HG02938 (cell line): ENCODE measurements around the gene CELSR1.
"Not testable (repeated sequence)": the region's sequence is repeated elsewhere in the genome, so short reads cannot be mapped to it uniquely, and the experiment has no call there.

ENCODE experiments used
- ATAC-seq: cut with Tn5 transposase; IDR thresholded peaks from one replicate; pipeline ENCODE4 v1.9.1; 2021; ENCODE audit warnings: mild to moderate bottlenecking, moderate library complexity; ENCODE audit not compliant: unreplicated experiment

Gene CELSR1

DNA sequence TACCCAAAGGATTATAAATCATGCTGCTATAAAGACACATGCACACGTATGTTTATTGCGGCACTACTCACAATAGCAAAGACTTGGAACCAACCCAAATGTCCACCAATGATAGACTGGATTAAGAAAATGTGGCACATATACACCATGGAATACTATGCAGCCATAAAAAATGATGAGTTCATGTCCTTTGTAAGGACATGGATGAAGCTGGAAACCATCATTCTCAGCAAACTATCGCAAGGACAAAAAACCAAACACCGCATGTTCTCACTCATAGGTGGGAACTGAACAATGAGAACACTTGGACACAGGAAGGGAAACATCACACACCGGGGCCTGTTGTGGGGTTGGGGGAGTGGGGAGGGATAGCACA lies 21.3 kb downstream of the CELSR1 start:
- ATAC-seq, result not testable (repeated sequence)

DNA sequence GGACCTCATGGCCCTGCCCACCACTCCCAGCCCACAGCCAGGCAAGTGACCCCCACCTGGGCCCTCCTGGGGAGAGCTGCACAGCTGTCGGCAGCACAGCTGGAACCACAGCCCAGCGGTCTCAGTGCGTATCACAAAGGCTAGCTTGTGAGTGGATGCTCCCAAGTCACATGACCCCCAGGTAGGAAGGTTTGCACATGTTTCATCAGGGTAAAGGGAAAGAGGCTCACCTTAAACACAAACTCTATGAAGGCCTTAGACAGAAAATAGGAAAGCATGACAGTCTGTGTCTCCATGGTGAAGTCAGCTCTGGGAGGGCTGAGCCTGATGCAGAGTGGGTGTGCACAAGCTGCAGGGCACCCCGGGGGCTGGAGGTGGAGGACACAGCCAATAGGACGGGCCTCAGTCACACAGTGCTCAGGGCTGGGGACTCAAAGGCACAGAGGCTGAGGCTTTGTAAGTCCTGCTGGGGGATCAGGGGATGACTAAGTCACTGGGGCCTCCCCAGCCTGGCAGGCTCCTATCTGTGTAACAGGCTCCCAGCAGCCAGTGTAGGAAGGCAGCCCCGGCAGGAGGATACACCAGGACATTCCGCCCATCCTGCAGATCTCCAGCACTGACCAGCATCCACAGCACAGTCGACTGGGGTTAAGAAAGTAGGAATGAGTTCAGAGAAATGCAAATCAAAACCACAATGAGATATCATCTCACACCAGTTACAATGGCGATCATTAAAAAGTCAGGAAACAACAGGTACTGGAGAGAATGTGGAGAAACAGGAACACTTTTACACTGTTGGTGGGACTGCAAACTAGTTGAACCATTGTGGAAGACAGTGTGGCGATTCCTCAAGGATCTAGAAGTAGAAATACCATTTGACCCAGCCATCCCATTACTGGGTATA lies 22.0 kb downstream of the CELSR1 start:
- ATAC-seq, result no peak

DNA sequence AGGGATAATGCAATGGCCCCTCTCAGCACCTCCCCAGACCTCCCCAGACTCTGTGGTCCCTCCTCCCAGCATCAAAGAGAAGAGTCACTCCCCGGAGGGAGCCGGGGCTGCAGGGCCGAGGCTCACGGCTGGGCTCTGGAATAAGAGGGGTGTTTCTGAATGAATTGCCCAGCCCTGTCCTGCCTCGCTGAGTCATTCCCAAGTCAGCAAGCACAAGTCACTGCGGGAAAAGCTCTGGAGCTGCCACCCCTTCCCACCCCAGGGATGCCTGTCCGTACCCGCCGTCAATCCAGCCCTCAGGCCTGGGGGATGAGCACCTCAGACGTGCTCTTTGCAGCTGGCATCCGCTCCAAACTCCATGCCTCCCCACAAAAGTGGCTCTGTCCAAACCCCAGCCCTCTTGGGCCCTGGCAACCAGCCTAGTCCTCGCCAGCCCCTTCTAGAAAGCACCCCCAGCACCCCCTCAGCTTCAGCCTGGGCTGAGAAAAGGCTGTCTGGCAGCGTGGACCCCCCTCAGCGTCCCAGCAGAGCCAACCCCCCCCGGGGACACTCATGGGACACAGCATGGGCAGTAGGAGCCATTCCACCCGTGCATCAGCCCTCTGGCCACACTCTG lies 22.7 kb downstream of the CELSR1 start:
- ATAC-seq, result no peak

DNA sequence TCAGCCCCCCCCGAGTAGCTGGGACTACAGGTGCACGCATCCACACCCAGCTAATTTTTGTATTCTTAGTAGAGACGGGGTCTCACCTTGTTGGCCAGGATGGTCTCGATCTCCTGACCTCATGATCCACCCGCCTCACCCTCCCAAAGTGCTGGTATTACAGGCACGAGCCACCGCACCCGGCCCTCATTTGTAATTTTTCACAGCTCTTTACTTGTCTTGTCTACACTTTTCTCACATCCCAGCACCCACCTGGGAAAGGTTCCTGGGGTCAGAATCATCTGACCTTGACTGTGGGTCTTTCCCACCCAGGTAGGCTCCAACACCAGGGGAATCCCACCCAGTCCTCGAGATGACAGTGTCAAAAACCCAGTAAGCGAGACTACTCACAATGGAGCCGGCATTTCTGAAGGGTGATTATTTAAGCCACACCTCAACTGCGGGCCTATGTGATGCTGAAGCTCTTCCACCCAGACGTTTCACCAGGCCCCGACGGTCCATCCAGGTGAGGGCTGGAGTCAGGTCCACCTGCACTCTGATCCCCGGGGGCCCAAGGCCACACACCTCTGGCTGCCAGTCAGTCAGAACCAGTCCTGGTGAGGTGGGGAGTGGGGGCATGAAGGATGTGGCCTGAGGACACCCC lies 23.4 kb downstream of the CELSR1 start:
- ATAC-seq, result no peak

DNA sequence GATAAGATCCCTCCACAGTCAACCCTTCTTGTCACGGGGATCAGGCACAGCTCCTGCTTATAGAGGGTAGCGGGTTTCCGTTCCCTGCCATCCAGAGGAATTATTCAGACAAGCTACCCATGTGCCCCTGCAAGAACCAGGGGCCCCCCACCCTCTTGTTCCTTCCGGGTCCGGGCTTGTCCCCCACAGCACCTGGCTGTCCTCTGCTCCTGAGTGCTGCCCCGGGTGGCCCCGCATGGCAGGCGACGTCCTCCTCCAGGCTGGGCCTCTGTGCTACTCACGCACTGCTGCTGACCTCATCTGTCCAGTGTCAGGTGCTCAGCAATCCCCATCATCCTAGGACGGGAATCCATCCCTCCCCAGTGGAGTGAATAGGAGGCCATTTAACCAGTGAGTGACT lies 24.7 kb downstream of the CELSR1 start:
- ATAC-seq, result no peak

DNA sequence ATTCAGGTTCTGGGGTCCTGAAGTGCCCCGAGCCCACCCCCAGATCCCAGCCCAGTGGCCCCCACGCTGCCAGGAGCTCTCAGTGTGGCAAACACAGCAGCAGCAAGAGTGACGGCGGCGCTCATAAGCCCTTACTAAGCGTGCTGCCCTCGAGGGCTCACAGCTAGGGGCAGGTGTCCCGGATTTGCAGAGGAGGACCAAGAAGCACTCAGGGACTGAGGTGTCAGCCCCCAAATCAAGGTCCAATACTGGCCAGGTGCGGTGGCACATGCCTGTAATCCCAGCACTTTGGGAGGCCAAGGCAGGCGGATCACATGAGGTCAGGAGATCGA lies 25.4 kb downstream of the CELSR1 start:
- ATAC-seq, result no peak

DNA sequence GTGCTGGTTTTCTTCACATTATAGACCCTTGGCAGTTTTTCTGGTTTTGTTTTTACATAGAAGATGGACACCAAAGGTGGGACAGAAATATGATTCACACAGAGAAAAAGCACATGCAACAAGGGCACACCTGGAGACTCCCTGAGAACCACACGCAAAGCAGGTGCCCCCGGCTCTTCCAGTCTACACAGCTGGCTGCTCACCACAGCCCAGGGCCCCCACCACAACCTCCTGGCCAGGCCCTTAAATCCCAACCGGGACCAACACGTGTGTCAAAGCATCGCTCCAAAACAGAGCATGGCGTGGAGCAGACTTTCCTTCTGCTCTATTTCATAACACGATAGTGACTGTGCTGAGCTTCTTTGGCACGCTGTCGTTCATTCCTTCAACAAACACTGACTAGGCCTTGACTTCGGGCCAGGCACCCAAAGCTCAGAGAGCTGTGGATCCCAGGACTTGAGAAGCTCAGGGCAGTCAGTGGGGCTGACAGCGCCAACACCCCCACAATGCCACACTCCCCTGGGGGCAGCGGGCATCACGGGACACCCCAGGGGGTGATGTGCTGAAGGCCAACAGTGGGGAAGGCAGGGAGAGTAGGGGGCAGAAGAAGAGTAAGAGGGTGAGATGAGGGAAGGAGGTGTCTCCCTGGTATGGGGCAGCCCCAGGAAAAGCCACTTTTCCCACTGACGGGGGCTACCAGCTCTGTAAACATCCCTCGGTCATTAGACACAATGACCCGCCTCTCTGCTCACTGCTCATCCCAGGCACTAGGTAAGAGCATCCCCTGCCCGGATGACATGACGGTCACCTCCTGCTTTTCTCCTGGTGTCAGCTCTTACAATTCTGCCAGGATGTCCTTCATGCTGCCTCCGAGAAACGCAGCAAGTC lies 26.0 kb downstream of the CELSR1 start:
- ATAC-seq, result no peak

DNA sequence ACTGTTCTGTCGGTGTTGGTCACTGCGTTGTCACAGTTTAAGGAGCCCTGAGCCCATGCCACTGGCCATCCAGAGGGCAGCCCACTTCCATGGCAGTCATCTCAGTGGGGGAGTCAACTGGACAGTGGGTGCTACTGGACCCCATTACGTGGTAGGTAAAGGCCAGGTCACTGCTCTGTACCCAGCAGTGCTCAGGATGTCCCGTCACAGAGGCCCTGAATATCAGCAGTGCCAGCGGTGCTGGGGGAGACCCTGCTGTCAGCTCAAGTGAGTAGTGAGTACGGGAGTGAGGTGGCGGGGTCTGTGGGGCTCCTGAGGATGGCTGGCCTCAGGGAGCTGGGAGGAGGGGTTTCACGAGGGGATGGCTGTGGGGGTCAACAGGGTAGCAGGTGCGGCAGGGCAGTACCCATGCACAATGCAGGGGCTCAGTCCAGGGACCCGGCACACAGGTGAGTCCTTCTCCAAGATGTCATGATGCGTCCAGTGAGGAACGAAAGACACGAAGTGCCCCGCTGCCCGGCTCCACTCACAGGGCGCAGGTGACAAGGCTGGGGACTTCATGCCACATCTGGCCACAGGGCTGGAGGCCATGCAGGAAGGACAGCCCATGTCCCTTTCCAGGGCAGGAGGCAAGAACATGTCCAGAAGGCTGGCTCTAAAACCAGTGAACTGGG lies 27.9 kb downstream of the CELSR1 start:
- no peak for ATAC-seq

DNA sequence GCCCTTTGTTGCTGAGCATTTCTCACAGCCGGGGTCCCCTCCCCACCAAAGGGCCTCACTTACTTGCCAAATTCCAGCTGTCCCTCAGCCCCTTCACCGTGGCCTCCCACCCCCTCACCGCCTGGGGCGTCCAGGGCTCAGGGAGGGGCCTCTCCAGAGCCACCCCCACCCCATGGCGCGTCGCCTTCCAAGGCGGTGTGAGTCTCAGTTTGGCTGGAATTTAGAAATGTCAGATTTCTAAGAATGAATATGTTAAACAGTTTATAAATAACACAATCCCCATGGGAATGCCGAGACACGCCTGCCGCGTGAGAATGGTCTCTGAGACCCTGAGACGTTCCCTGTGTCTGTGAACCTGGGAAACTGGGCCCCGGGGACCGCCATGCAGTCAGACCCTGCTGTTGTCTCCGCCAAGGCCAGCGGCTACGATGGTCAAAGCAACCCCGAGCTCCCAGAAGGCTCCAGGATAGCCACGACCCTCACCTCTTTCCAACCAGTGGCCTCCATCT lies 28.9 kb downstream of the CELSR1 start:
- ATAC-seq, result no peak

DNA sequence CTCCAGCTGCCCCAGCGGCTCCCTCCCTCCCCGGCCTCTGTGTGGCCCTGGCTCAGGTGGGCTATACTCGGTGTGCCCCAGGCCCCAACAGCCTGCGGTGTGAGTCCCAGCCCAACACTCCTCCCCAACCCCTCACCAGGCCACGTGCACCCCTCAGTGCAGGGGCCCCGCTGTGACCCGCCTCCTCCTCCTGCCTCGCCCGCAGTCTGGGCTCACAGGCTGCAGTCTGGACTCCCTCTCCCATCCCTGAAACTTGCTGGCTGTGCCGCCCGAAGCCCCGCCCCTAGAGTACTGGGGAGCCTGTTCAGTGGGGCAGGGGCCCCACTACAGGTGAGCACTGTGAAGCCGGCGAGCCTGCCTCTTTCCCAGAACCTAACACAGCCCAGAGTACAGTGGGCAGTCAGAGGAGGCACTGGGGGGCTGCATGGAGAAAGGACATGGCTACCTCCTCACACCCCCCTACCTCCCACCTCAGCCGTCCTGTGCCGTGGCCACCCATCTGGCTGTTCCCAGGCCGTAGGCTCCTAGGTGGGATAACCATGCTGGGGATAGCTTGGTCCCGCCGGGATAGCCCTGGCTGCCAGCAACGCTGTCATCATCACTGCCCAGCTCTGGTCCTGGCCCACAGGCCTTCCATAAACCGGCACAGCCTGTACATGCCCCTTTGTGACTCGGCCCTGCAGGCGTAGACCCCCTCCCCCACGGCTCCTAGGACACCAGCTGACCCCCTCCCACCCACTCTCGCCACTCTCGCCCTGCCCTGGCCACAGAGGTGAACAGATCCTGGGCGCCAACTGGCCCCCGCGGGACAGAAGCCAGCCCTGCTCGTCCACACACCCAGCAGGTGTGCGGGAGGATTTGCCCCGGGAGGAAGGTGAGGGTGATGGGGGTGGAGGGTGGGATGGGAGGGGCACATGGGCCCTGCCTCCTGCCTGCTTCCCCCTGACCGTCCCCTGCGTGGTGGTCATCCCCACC lies 29.7 kb downstream of the CELSR1 start:
- ATAC-seq, result no peak

DNA sequence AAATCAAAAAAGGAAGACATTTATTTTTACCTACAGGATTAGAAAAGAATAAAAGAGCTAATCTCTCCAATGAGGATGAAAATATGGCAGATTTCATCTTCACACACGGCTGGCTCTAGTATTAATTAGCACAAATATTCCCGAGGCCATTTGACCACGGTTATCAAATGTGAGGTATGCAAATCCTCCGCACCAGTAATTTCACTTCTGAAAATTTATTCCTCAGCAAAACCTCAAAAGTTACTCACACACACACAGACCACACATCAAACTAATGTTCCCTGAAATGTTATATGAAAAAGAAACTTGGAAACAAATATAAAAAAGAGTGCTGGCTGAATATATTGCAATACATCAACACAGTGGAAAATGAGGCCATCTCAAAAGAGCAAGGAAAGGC lies 32.8 kb downstream of the CELSR1 start:
- no peak for ATAC-seq

DNA sequence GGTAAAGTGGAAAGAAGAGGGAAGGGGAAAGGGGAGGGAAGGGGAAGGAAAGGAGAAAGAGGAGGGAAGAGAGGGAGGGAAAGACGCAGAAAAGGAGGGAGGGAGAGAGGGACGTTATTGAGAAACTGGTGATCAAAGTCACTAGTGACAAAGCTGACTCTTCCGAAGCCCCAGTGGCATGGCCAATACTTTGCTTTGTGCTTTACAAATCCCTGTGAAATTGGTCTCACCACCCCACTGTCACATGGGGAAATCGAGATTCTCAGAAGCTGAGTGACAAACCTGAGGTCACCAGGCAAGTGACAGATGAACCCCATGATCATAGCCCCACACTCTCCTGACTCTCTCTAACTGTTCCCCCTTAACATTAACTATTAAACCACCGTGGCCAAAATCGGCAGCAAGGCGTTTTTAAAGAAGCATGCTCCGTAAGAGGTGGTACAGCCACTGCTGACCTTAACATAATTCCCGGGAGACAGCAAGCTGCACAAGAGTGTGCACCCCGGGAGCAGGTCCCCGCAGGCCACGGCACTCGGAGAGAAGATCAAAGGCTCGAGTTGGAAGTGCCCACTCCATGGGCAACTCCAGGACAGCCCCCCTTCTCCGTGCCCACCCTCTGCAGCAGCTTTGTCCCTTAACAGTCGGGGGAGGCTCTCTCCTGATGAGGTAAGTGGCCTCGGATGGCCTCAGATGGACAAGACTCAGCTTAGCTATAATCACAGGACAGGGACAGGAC lies 34.8 kb downstream of the CELSR1 start:
- no peak for ATAC-seq

DNA sequence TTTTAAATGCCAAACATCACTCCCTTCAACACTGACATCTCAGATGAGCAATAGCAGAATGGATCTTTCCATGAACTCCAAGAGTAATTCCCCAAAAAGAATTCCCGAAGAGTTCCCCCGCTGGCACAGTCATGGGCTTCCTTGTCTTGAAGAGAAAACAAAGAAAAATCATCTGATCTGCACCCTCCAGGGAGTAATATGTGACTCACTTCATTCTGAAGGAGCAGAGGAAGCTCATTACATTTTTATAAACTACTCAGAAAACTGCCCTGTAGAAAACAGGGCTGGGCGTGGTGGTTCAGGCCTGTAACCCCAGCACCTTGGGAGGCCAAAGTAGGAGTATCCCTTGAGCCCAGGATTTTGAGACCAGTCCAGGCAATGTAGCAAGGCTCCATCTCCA lies 35.7 kb downstream of the CELSR1 start:
- no peak for ATAC-seq

DNA sequence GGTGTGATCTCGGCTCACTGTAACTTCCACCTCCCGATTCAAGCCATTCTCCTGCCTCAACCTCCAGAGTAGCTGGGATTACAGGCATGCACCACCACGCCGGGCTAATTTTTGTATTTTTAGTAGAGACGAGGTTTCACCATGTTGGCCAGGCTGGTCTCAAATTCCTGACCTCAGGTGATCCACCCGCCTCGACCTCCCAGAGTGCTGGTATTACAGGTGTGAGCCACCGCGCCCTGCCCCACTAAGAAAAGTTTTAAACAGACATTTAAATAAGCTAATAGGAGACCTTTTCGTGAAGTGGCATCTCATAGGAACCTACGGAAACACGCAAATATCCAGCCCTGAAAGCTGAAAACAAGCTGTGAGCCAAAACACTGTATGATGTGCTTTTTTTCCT lies 36.2 kb downstream of the CELSR1 start:
- not testable (repeated sequence) for ATAC-seq

DNA sequence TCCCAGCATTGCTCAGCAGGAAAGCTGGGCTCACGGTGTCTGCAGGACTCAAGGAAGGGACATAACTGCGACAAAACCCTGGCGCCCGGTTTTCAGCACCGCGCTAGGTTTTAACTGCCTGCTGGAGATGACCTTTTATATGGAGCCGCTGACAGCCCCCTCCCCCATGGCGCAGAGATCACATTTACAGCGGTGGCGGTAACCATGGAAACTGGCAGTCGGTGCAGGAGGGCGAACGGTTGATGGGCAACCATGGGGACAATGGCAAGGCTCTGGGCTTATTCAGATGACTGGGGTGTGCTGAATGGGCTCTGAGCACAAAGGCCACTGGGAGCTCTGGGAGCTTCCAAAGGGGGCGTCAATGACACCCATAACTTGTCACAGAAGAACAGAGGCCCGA lies 37.2 kb downstream of the CELSR1 start:
- ATAC-seq, result no peak

DNA sequence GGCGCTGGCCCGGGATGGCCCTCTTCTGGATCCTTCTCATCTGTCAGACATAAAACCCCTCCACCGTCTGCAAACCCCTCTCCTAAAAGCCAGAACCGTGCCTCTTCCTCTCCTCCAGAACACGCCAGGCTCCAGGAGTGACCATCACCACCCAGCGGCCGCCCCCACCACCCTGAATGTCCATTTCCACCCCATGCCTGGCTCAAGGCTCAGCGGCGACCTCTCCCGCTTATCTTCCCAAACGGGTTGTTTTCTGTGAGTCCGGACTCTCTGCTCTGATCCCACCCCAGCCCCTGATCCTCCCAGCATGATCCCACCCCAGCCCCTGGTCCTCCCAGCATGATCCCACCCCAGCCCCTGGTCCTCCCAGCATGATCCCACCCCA lies 37.6 kb downstream of the CELSR1 start:
- ATAC-seq, result no peak

DNA sequence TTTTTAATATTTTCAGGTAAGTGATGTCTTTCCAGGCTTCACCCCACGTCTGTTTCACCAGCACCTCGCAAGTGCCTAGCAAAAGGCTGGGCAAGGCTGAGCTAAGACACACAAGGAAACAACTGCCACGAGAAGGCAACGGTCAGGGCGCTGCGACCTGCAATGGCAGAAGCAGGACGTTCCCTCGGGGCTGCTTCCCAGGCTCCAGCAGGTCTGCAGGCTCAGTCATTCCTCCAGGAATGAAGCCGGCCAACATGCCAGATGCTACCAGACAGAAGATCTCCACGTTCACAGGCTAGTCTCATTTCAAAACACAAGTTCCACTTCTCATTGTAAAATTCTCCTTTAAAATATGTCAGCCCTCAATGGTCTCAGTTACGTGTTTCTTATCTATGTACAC lies 45.5 kb downstream of the CELSR1 start:
- no peak for ATAC-seq

DNA sequence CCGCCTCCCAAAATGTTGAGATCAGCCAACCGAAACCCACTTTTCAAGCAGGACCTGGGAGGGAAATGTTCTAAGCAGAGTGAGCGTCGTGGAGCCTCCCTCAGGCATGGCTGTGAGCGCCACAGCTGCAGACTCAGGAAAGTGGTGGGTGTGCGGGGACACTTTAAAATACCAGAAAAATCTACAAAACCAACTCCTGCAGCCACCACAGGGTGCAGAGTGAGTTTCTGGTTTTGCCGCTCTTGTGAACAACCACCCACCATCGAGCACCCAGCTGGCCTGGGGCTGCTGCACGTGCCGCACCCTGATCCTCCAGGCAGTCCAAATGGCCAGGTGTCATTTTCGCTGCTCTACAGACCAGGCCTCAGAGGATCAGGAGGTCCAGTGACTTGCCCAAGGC lies 46.9 kb downstream of the CELSR1 start:
- ATAC-seq, result no peak
